ENCODE data around the gene F7.

GRCh38 chr13:113105921-113106452, 396 bp downstream of the F7 start:
- TF ChIP-seq ELF4 (IDR thresholded peaks at IDR 0.05): no peak
- no peak for TF ChIP-seq SP1 (IDR thresholded peaks at IDR 0.05)
- TF ChIP-seq BHLHE40 (IDR thresholded peaks at IDR 0.05; ENCODE audit: borderline replicate concordance): no peak
- no peak for TF ChIP-seq PKNOX1 (IDR thresholded peaks at IDR 0.05)
- TF ChIP-seq ZNF384 (IDR thresholded peaks at IDR 0.05): no peak
- TF ChIP-seq TARDBP (IDR thresholded peaks at IDR 0.05): no peak
- TF ChIP-seq FOXA1 (IDR thresholded peaks at IDR 0.05): no peak
- TF ChIP-seq LEF1 (IDR thresholded peaks at IDR 0.05; ENCODE audit: borderline replicate concordance): no peak
- TF ChIP-seq FOXK2 (IDR thresholded peaks at IDR 0.05): no peak
- no peak for TF ChIP-seq FOXM1 (IDR thresholded peaks at IDR 0.05; ENCODE audit: borderline replicate concordance)
- TF ChIP-seq HDGF (IDR thresholded peaks at IDR 0.05; ENCODE audit: borderline replicate concordance): no peak

Measured in HEK293T (cell line).